Stimulated activated CD8-positive, alpha-beta memory T cell treated with anti-CD3 and anti-CD28 coated beads, Interleukin-7, amount 100 ng/mL, for 1 hour (primary cell): ENCODE results near the gene ZNF500.

ENCODE experiments used
- DNase-seq, 2 donors: peaks; one replicate each; pipeline ENCODE4 v3.0.0-alpha.2; 2020; ENCODE audit warnings: low read depth in 2 of 2

The ZNF500 gene

DNA sequence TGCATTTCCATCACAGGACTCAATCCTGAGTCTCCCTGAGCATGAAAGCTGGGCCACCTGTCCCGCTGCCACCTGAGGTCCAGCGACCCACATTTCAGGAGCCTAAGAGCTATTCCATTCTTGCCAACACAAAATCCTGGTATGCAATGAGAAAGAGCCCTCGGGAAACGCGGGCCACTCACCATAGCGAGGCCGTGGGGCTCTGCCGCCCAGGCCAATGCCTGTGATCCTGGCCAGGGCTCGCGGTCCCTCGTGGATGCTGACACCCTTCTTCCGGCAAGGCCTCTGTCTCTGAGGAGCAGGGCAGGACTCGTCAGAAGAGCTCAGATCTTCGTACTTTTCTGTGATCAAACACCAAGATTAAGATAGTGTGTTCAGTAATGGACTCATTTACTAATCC, 62.0 kb downstream of the ZNF500 start:
- no peak for DNase-seq

DNA sequence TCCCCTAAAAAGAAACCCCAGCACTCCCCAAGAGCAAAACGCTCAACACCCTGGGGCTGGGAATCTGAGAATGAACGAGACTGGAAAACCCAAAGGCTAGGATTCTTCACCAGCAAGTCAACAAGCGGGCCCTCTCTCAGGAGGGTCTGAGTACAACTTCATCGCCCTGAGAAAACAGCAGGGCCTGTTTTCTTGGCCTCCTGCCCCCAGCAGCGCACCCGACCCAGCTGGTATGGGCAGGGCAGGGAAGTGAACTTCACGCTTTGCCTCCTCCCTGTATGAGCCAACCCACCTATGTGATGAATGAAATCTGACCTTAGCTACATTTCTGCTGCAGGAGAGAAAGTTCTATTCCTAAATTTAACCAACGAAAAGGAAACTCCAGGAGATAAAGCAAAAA, 62.5 kb downstream of the ZNF500 start:
- no peak for DNase-seq

DNA sequence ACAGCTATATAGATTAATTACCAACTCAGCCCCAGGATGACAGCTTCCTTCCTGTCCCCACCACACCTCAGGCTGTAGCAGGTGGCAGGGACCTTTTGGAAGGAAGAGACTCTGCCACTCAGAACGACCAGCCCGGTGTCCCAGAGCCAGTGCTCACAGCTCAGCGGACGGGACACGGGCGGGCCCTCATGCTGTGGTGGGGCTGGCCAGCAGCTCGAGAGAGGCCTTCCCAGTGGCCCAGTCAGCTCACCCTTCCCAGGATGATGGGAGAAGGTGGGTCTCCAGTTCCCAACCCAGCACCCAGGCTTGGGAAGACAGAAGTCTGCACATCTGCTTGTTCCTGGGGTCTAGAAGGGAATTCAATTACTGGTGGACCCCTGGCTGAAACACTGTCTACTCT, 63.1 kb downstream of the ZNF500 start:
- no peak for DNase-seq

DNA sequence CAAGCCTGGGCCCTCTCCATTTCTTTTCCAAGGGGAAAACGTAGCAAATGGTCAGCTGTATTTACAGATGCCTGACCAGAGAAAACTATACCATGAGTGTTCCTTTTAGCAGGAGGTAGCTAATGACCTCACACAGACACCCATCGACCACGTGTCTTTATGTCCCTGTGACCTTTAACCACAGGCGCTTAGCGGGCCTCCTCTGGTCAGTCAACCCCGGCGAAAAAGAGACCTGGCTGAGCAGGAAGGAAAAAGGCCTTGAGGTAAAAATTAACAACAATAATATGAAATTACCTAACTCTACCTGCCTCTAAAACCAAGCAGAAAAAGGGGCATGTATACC, 64.5 kb downstream of the ZNF500 start:
- no peak for DNase-seq

DNA sequence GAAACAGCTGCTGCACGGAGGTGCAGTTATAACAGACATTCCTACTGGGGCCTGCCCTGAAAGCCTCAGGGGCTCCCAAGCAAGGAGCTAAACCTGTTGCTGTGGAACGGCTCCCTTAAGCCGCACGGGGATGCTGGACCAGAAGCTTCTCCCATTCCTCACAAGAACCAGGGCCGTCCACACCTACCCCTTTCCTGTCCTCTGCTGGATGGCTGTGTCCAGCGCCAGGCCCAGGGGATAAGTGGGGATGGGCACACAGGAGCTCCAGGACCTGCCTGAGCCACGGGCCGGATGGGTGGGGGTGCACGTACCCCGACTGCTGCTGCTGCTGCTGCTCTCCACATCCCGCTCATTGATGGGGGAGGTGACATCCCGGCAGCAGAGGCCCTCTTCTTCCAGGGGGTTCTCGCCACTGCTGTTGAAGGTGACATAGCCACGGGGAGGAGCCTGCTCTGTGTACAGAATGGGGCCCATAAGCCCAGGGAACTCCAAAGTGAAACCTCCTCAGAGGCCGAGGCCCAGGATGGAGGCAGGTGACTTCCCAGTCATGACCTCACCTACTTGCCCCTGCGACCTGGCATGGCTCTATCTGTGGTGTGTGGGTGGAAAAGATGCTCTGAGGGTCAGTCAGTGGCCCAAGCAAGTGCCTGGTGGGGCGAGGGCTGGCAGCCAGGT, 65.0 kb downstream of the ZNF500 start:
- DNase-seq, result no peak

DNA sequence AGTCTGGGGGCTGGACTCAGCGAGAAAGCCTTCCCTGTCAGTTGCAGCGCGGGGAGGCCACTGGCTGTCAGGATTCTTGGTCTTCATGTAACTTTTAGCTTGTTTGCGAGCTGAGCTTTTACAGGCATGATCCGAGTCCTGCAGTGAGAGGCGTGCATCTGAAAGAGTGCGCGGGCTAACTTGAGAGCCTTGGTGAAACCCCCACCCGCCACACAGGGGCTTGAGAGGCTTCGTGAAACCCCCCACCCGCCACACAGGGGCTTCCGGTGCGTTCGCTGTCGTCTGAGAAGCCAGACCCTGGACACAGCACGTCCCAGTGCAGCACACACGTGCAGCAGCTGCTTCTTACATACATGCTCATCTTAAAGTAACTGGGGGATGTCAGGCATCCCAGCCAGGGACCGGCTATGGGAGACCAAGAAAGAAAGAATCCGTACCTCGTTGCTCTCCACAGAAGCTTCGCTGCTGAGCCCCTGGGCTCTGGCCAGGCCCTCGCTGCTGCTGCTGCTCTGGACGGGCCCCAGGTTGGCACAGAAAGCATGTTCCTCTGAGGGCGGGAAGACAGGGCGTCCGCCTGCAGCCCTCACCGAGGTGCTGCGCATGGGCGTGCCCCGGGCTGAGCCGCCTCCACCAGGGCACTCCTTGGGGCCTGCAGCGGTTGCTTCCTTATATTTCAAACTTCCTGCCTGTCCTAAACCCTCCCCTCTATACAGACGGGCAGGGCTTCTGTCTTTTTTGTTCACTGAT, 65.8 kb downstream of the ZNF500 start:
- no peak for DNase-seq

DNA sequence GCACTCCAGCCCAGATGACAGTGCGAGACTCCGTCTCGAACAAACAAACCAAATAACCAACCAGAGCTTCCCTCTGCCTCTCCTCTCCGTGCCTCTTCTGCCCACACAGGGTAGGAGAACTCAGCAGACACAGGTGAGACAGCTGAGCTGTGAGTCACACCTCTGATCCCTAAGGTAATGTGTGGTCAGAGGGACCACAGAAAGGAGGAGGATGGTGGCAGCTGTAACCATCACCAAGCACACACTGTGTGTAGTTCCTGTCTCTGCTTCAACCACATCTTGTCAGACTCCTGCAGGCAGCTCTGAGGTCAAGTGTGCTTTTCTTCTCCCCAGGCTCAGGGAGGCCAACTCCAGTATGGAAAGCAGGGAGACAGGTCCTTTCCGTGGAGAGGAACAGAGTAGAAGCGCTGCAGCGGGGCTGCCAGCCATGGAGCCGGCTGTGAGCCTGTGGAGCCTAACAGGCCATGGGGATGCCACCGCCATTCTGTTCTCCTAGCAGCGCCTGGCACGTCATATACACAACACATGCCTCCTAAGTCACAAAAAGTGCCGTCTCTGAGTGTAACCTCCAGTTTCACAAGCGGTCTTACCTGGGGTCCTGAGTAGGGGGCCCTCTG, 66.5 kb downstream of the ZNF500 start:
- DNase-seq, result no peak

DNA sequence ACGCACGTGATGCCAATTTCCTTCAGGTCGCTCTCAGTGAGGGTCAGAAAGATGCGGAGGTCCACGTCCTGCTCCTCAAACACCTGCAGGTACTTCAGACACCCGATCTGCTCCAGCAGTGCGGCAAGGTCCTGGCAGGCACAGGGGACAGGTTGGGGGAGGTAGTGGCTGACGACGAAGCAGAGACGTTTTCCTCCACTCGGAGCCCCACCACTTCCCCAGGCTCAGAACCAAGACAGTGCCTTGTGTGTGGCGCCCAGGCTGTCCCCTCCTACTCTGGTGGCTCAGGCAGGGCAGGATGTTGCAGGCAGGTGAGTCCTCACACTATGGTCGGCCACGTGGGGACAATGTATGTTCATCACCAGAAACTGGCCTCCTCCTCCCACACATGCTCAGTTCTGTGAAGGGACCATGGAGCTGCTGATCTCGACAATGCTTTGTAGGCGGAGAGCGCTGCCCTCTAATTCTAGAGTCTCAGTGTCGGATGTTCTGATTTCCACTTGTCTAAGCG, 67.9 kb downstream of the ZNF500 start:
- DNase-seq, result no peak

DNA sequence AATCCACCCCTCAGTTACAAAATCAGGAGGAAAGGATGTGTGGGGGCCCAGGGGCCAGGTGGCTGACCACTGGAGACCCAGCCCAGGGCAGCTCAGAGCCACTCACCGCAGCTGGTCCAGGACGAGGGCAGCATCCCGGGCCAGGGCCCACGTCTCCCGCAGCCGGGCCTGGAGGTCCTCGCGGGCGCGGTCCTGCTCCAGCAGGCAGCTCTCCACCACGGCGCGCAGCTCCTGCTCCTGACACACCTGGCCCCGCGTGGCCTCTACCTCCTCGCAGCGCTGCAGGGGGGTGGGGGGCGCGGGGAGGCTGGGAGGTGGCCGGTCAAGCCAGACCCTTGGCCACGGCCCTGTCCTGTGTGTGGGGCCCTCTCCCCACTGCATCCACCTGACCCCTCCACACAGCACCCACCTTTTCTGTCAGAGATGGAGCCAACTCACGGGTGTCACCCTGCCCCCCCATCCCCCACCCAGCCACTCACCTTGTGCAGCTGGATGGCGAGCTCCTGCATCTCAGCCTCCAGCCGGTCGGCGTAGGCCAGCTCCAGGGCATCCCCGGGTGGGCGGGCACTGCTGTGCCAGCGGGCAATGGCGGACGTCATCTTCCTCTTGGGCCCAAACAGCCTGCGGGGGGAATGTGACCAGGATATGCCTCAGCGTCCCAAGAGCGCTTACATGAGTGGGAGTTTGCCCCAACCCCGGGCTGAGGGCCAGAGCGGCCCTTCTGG, 68.5 kb downstream of the ZNF500 start:
- no peak for DNase-seq
